ENCODE measurements around the gene SATB2. TPM values are rescaled to one million over a fixed set of nuclear protein-coding genes. Genes with fewer than 3 reads are reported as not detected.

SATB2 gene
- total RNA-seq, 1 experiment from 2014 or later = 13.8 TPM

DNA sequence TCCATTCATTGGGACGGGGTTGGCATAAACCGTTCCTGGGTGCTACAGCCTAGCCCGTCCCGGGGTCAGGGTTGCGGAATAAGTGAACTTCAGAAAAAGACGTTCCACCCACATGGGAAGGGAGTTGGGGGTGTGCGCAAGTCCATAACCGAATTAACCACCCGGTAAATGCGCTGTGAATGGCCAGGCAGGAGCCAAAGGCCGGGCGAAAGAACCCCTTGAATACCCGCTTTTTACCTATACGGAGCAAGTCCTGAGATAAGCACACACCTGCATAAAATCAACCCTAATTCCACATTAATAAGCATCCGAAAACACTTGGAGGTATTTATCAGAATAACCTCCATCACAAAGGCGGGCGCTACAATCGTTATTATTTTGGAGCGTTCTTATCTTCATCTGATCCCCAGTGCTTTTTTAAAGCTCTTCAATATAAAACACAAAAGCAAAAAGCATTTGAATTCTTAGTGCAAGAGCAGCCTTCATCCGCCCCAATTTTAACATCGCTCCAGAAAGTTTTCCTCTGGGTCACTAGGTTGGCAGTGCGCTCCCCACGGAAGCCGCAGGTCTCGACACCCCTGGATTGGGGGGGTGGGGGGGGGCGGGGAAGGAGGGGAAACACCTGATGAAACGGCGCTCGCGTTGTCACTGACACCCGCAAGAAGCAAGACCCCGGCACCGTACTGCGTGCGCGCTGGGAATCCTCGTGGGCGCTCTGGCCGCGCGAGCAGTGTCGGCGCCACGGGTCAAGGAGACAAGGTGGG is 1.2 kb downstream of the SATB2 start:
- Histone ChIP-seq H3K27me3 (ENCODE audit: insufficient read depth, low read length) (no peaks in the 10 kb centered on the region), H3K9me3 (ENCODE audit: control insufficient read depth in 1 of 2, insufficient read depth in 1 of 2, low read depth in 1 of 2, low read length in 2 of 2) (no peaks in the 10 kb centered on the region), H3K79me2 (ENCODE audit: insufficient read depth, low read length) (peaks cover 47% of the 10 kb centered on the region), H3K4me2 (ENCODE audit: low read length) (peak overlapping the region; percentile 90), H3K36me3 (ENCODE audit: control insufficient read depth in 1 of 2, insufficient read depth in 2 of 2, low read length in 2 of 2) (no peaks in the 10 kb centered on the region; a peak in 1 of 4 replicates), H3K4me3 (replicated peaks in 1 of 2; ENCODE audit: low read depth in 1 of 2, low read length in 2 of 2) (peak overlapping the region; percentile 64 to 72), H2AFZ (ENCODE audit: low read depth, low read length, poor library complexity, severe bottlenecking) (no peak overlapping the region), H4K20me1 (ENCODE audit: insufficient read depth) (no peaks in the 10 kb centered on the region), H3K9me2 (ENCODE audit: insufficient read depth) (no peaks in the 10 kb centered on the region), H3K4me1 (ENCODE audit: control insufficient read depth in 1 of 2, insufficient read depth in 2 of 2, low read length in 2 of 2) (peaks cover 12 to 27% of the 10 kb centered on the region in 2 experiments), H3K9ac (ENCODE audit: low read length) (peak overlapping the region; percentile 92), H3K27ac (ENCODE audit: low read depth, low read length) (peak overlapping the region; percentile 81)
- CTCF ChIA-PET = no interaction called here
- RAD21 ChIA-PET (ENCODE audit: low non-redundant PET in 1 of 2, low total read pairs in 2 of 2, uncharacterized antibody in 2 of 2, unreplicated experiment in 2 of 2) = no interaction called here
- ATAC-seq = no peak
- intact Hi-C loops (cut with micrococcal nuclease) = no loop called here
- no peak for DNase-seq (ENCODE audit: low read depth, low spot score)
- TSS peak; percentile 19 for BruUV-seq (replicated peaks)
- POLR2A ChIA-PET = no interaction called here
- no peak for TF ChIP-seq ATF3 (IDR thresholded peaks at IDR 0.05)
- no peak for TF ChIP-seq POLR2A (IDR thresholded peaks at IDR 0.05; ENCODE audit: borderline replicate concordance, extremely low read depth, insufficient read depth, insufficient read length)
- TF ChIP-seq, protein P1, sequence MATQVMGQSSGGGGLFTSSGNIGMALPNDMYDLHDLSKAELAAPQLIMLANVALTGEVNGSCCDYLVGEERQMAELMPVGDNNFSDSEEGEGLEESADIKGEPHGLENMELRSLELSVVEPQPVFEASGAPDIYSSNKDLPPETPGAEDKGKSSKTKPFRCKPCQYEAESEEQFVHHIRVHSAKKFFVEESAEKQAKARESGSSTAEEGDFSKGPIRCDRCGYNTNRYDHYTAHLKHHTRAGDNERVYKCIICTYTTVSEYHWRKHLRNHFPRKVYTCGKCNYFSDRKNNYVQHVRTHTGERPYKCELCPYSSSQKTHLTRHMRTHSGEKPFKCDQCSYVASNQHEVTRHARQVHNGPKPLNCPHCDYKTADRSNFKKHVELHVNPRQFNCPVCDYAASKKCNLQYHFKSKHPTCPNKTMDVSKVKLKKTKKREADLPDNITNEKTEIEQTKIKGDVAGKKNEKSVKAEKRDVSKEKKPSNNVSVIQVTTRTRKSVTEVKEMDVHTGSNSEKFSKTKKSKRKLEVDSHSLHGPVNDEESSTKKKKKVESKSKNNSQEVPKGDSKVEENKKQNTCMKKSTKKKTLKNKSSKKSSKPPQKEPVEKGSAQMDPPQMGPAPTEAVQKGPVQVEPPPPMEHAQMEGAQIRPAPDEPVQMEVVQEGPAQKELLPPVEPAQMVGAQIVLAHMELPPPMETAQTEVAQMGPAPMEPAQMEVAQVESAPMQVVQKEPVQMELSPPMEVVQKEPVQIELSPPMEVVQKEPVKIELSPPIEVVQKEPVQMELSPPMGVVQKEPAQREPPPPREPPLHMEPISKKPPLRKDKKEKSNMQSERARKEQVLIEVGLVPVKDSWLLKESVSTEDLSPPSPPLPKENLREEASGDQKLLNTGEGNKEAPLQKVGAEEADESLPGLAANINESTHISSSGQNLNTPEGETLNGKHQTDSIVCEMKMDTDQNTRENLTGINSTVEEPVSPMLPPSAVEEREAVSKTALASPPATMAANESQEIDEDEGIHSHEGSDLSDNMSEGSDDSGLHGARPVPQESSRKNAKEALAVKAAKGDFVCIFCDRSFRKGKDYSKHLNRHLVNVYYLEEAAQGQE (IDR thresholded peaks at IDR 0.05; ENCODE audit: low read depth) = no peak
- TF ChIP-seq CEBPB (IDR thresholded peaks at IDR 0.05; ENCODE audit: low read depth) = no peak
- TF ChIP-seq SIN3A (IDR thresholded peaks at IDR 0.05; ENCODE audit: low read depth) = no peak
- TF ChIP-seq RAD21 (IDR thresholded peaks at IDR 0.05; ENCODE audit: low read depth) = no peak
- no peak for TF ChIP-seq JUND (IDR thresholded peaks at IDR 0.05)
- no peak for TF ChIP-seq EZH2 (IDR thresholded peaks at IDR 0.05)
- TF ChIP-seq FOSL1 (IDR thresholded peaks at IDR 0.05; ENCODE audit: low read depth) = no peak
- no peak for TF ChIP-seq TCF7L2 (IDR thresholded peaks at IDR 0.05; ENCODE audit: borderline replicate concordance, extremely low read depth, insufficient read depth, insufficient read length)
- no peak for TF ChIP-seq EZH2phosphoT487 (IDR thresholded peaks at IDR 0.05; ENCODE audit: borderline replicate concordance)
- no peak for TF ChIP-seq CBX3 (IDR thresholded peaks at IDR 0.05; ENCODE audit: low read depth)
- TF ChIP-seq SRF (IDR thresholded peaks at IDR 0.05; ENCODE audit: low read depth) = no peak
- TF ChIP-seq, protein P2, sequence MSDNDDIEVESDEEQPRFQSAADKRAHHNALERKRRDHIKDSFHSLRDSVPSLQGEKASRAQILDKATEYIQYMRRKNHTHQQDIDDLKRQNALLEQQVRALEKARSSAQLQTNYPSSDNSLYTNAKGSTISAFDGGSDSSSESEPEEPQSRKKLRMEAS (IDR thresholded peaks at IDR 0.05) = no peak
- no peak for TF ChIP-seq CTCF (IDR thresholded peaks at IDR 0.05 in 2 of 3, conservative IDR thresholded peaks at IDR 0.05 in 1 of 3; ENCODE audit: borderline replicate concordance in 1 of 3, insufficient read depth in 1 of 3, low read depth in 2 of 3, low read length in 2 of 3)

All from HCT116 (cell line).